Posterior vena cava (tissue), 2 donors: ENCODE measurements around the gene PPP6C. TPM values are rescaled to one million over a fixed set of nuclear protein-coding genes. Genes with fewer than 3 reads are reported as not detected.
A peak's percentile ranks its signal among the peaks of the same experiment; 100 is the strongest.
"Not testable (repeated sequence)": the region's sequence is repeated elsewhere in the genome, so short reads cannot be mapped to it uniquely, and the experiment has no call there.

Experiments
- DNase-seq: peaks from one replicate; pipeline ENCODE4 v3.0.0-alpha.2; 2020; ENCODE audit warnings: low spot score
- intact Hi-C, 2 donors: fragments of 100-400 bp; cut with DNase I; formaldehyde crosslinking; loops; one replicate each; pipeline versions ENCODE4 v1.14.1 to v1.14.2; 2022 to 2023
- long read RNA-seq, 2 donors: library from polyadenylated mRNA; unstranded; transcript quantifications; one replicate each; pipeline ENCODE4 v2.0.0, GENCODE V29; 2020 to 2021
- total RNA-seq, 2 donors: library from RNA; stranded (reverse); fragmentation: NEBNext Ultra II Directional; extraction: Animal tissue kit (Norgen Biotek cat#: 25700); gene quantifications; one replicate each; pipeline ENCODE4 v1.2.1, GENCODE V29; 2021
- donor health status: DM: yes; HTN: yes; CAD: no.
- donor health status: DM: yes; HTN: yes; CAD: no.

Gene PPP6C
- 10 to 100 TPM; 35.2 to 39.5 TPM for total RNA-seq
- long read RNA-seq, donor 1, full-length matches to known transcripts, result 4 of 6 reads
- long read RNA-seq, donor 1, partial matches to known transcripts, result 0 of 6 reads
- long read RNA-seq, donor 1, other reads (novel, unspliced or antisense), result 2 of 6 reads
- long read RNA-seq, donor 2, full-length matches to known transcripts, result 62 of 65 reads
- long read RNA-seq, donor 2, partial matches to known transcripts, result 3 of 65 reads
- long read RNA-seq, donor 2, other reads (novel, unspliced or antisense), result 0 of 65 reads

GRCh38 chr9:125189361-125190289, at the start of gene PPP6C:
Gene PPP6C, minus strand, starts transcription at chr9:125189803. Its CDS starts 85 bp downstream, at chr9:125189718.
- intact Hi-C loops, result no loop called here
- DNase-seq, result peak; percentile 99

- intact Hi-C loops, result loop anchor here in 1 of 2 donors (10.0 kb wide), 1 partner anchor 86 kb away; no protein-coding TSS in a partner anchor
- no peak for DNase-seq
Observed at GRCh38 chr9:125238915-125239446, 49.4 kb upstream of the PPP6C start.

- DNase-seq, result no peak
- intact Hi-C loops, result loop anchor here in 1 of 2 donors (10.0 kb wide), 1 partner anchor 86 kb away; no protein-coding TSS in a partner anchor
Observed at GRCh38 chr9:125238127-125238914, 48.7 kb upstream of the PPP6C start.

DNA sequence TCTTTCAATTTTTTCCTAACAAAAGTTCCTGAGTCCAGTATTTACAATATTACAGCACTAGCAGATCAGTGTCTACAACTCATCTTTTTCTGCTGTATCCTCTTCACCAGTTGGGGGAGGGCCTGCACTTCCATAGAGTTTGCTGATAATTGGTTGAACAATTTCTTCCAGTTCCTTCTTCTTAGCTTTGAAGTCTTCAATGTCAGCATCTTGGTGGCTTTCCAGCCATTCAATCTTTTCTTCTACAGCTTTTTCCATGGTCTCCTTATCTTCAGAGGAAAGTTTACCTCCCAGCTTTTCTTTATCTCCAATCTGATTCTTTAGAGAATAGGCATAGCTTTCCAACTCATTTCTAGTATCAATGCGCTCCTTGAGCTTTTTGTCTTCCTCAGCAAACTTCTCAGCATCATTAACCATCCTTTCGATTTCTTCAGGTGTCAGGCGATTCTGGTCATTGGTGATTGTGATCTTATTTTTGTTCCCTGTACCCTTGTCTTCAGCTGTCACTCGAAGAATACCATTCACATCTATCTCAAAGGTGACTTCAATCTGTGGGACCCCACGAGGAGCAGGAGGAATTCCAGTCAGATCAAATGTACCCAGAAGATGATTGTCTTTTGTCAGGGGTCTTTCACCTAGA, 47.0 kb upstream of the PPP6C start:
- DNase-seq, result not testable (repeated sequence)
- intact Hi-C loops, result loop anchor here in 1 of 2 donors (10.0 kb wide), 1 partner anchor 88 kb away; no protein-coding TSS in a partner anchor

DNA sequence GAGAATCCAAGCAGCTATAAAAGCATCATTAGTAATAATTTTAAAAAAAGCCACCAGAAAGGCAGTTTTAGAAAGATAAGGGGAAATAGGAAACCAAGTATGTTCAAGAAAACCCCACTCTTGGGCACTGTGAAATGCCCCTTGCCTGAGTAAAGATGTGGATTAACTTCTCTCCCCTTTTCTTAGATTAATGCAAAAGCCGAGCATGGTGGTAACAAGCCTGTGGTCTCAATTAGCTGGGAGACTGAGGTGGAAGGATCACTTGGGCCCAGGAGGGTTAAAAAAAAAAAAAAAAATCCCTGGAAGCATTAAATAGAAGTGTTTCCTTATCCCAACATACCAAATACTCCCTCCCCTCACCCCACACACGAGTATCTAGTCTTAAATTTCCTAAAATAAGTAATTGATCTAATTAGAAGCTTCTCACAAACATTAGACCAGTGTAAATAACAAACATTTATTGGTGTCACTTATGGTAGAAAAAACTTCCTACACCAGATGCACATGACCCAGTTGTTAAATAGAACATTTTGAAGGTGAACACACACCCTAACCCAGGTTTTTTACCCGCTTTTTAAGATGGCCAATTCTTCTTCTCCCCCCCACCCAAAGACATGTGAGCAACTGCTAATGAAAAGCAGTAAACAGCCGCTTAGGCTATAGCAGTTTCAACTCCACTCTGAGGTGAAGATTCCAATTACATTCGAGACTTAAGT, 46.4 kb upstream of the PPP6C start:
- intact Hi-C loops, result loop anchor here in 1 of 2 donors (10.0 kb wide), 1 partner anchor 89 kb away; no protein-coding TSS in a partner anchor
- no peak for DNase-seq

DNA sequence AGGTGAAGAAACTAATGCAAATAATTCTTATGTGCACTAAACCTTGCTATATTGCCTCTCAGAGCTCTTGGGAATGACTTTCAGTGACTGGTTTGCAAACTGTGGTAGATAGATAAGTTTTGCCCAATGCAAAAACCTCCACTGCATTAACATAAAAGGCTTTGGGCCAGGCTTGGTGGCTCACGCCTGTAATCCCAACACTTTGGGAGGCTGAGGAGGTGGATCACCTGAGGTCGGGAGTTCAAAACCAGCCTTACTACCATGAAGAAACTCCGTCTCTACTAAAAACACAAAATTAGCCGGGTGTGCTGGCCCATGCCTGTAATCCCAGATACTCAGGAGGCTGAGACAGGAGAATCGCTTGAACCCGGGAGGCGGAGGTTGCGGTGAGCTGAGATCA, 44.5 kb upstream of the PPP6C start:
- intact Hi-C loops, result loop anchor here in 1 of 2 donors (10.0 kb wide), 1 partner anchor 91 kb away; no protein-coding TSS in a partner anchor

DNA sequence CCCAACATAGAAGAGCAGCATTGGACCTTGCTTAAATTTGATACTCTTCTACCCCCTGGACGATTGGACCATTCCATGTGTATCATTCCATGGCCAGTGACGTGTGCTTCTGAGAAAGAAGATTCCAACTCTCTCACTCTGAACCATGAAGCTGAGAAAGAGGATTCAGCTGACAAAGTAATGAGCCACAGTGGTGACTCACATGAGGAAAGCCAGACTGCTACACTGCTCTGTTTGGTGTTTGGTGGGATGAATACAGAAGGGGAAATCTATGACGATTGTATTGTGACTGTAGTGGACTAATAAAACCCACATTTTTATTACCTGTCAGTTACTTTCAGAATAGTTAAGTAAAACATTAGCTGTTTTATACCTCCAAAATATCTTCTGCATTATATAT, 44.1 kb upstream of the PPP6C start:
- intact Hi-C loops, result loop anchor here in 1 of 2 donors (10.0 kb wide), 1 partner anchor 91 kb away; no protein-coding TSS in a partner anchor

More for the DNA sequence above, 44.5 kb upstream of the PPP6C start:
- DNase-seq, result not testable (repeated sequence)

GRCh38 chr9:125227761-125228160, 38.2 kb upstream of the PPP6C start:
- intact Hi-C loops, result loop anchor here in 1 of 2 donors (10.0 kb wide), 1 partner anchor 1267 kb away; no protein-coding TSS in a partner anchor
- no peak for DNase-seq

More for the DNA sequence above, 44.1 kb upstream of the PPP6C start:
- DNase-seq, result no peak

DNA sequence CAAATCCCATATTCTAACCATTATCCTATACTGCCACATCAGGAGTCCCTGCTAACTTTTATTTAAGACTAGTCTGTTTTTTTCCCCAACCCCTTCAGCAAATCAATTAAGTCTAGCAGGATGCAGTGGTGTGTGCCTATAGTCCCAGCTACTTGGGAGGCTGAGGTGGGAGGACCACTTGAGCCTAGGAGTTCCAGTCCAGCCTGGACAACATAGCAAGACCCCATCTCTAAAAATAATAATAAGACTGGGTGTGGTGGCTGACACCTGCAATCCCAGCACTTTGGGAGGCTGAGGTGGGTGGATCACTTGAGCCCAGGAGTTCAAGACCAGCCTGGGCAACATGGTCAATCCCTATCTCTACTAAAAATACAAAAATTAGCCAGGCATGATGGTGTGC, 35.3 kb upstream of the PPP6C start:
- intact Hi-C loops, result loop anchor here in 1 of 2 donors (10.0 kb wide), 1 partner anchor 1270 kb away; no protein-coding TSS in a partner anchor
- DNase-seq, result not testable (repeated sequence)

GRCh38 chr9:125218621-125219020, 29.0 kb upstream of the PPP6C start:
- no peak for DNase-seq
- intact Hi-C loops, result no loop called here

GRCh38 chr9:125214186-125214585, 24.6 kb upstream of the PPP6C start:
- no peak for DNase-seq
- intact Hi-C loops, result no loop called here

DNA sequence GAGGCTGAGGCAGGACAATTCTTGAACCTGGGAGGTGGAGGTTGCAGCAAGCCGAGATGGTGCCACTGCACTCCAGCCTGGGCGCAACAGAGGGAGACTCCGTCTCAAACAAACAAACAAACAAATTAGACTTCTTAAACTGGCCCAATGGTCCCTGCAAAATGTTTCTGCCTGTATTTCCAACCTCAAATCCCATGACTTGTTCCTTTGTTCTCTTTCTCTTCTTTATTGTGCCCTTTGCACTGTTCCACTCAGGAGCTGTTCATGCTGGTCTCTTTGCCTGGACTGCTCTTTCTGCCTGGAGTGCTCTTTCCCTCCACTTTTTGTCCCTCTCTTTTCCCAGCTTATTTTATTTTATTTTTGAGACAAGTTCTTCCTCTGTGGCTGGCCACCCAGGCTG, 14.9 kb upstream of the PPP6C start:
- no peak for DNase-seq

DNA sequence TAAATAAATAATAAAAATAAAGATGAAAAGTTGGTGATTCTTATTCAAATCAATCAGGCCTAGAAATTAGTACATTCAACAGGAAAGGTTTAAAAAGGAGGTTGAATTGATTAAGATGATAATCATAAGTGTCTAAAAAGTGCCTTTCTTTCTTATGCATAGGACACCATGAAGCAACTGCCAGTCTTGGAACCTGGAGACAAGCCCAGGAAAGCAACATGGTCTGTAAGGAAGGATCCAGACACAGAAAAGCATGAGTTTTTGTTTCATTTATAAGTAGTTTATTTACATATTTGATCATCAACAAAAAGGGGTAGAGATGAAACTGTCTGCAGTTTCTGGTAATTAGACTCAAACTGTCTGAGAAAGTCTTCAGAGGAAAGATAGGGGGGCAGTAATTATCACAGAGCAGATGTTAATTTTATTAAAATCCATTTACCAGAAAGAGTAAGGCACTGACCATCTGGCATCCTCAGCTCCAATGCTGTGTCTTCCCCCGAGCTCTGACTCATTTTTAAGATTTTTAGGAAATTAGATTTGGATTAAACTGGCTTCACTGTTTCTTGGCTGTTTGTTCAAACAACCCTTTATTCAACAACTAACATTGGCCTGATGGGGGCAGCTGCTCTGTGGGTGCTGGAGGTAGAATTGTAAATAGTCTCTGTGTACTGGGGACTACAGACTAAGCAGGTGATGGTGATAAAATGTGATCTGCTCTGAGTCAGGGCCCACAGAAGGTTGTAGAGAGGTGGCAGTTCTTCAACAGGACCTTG, 13.4 kb upstream of the PPP6C start:
- no peak for DNase-seq
- intact Hi-C loops, result no loop called here

More for the DNA sequence above, 14.9 kb upstream of the PPP6C start:
- intact Hi-C loops, result no loop called here

DNA sequence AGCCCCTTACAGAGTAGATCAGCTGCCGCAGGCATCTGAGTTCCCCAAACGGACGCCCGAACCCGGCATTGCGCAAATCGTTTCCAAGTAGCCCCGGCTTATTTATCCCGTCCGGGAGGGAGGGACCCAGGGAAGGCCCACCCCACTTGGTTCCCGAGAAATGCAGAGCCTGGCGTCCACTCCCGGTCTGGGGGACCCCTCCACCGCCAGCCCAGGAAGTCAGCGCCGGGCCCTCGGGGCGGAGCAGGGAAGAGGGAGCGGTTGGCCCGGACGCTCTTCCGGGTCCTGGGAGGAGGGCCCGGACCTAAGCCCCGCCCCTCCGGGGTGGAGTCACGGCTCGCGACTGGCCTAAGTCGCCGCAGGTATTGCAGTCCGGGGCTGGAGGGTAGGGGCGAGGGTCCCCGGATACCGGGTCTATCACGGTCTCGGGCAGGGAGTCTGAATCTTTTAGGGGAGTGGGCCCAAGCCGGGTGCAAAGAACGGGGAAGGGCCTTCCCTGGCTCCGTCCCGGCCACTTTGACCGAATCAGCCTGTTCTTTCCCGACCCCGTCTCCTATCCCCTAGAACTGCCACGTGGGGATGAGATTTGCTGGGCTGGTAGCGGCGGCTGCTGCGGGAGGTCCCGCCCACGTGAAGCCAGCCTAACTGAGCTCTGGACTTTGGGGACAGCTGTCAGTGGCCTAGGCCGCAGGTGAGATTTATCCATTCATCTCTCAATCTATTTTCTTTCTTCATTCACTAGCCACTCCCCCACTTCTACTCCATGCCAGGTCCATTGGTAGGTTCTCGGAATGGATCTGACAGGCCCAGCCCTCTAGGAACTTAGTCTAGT, 10.8 kb upstream of the PPP6C start, which contains the start of gene RABEPK:
TSS of gene RABEPK (plus strand) at position 327 of the 832 bp plus-strand sequence. CDS start 2,472 bp downstream, outside the sequence.
- intact Hi-C loops, result no loop called here
- peak; percentile 97 for DNase-seq

DNA sequence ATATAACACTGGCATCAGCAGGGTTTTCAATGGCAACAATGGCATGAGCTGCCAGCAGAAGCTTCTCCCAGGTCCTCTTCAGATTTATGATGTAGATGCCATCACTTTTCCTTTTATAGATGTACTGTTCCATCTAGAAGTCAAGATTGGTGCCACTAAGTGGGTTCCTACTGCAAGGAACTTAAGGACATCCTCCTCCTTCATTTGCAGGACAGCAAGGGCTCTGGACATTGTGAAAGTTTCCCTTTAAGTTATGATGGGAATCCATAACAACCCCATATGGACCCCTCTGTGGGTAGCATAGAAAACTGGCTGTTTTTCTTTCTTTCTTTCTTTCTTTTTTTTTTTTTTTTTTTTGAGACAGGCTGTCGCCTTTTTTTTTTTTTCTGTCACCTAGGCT, 6.0 kb upstream of the PPP6C start:
- intact Hi-C loops, DNase-seq: not testable (repeated sequence)

DNA sequence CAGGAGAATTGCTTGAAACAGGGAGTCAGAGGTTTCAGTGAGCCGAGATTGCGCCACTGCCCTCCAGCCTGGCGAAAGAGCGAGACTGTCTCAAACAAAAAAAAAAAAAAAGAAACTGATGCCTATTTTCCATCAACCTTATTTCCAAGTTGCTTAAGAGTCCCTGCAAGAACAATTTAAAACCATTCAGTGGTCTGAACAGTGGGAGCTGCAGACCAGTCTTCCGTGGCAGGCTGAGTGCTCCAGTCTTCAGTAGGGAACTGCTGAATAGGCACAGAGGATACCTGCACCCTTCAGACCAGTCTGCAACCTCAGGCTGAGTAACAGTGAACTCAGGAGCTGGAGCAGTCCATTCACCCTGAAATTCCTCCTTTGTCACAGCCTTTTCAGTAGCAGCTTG, 4.9 kb upstream of the PPP6C start:
- intact Hi-C loops, DNase-seq: not testable (repeated sequence)
